NT2/D1 (cell line): ENCODE results near the gene IFI27L1.

Experiments used
- SUZ12 ChIP-seq: IDR thresholded peaks from 2 replicates; pipeline ENCODE4 v1.6.1; 2011; ENCODE audit not compliant: insufficient read length, insufficient read depth; ENCODE audit errors: extremely low read depth
- YY1 ChIP-seq: IDR thresholded peaks from 2 replicates; pipeline ENCODE4 v1.6.1; 2011; ENCODE audit not compliant: insufficient read length, insufficient read depth
- ZNF274 ChIP-seq: IDR thresholded peaks from 2 replicates; pipeline ENCODE4 v1.6.1; 2011; ENCODE audit warnings: mild to moderate bottlenecking, low read depth, low read length

- TF ChIP-seq YY1 (no peak), SUZ12 (no peak), ZNF274 (no peak)
Observed at GRCh38 chr14:94125659-94126418, 44.7 kb downstream of the IFI27L1 start.
